SIG-M5 treated with dmso at 0.1 percent for 504 hours (cell line): ENCODE results near the gene CAMKK2.
A peak's percentile ranks its signal among the peaks of the same experiment; 100 is the strongest.

ENCODE experiments used
- DNase-seq: peaks from one replicate; lab custom pipeline; 2025; ENCODE audit not compliant: unreplicated experiment; lab: John Stamatoyannopoulos, UW

CAMKK2 gene

DNA sequence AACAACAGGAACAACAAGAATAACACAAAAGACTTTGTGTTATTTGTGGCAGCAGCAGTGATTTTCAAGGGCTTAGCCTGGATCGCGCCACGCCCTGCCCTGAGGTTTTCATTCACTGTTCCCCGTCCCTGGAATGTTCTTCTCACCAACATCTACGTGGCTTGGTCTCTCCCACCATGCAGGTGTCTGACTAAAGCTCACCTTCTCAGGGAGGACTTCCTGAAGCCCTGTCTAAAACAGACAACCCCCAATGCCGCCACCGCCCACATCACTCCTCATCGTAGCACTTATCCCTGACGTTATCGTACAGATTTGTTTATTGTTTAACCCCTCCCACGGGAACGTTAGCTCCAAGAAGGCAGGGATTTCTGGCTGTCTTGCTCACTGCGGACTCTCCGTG is 46.1 kb downstream of the CAMKK2 start:
- no peak for DNase-seq

DNA sequence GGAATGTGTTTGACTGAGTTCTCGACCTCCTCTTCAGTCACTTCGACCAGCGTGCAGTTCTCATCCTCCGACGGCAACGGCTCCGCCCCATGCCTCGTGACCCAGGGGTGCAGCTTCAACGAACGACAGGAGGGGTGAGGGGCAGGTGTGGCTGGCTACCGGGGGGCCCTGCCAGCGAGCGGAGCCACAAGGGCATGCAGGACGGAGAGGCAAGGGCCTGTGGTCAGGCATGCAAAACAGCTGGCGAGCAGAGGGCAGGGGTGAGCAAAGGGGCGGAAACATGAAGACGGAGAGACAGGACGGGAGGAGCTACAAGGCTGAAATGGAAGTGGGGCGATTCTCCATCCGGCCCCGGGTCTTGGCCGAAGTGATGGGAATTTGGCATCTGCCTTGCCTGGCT is 47.9 kb downstream of the CAMKK2 start:
- DNase-seq: no peak

DNA sequence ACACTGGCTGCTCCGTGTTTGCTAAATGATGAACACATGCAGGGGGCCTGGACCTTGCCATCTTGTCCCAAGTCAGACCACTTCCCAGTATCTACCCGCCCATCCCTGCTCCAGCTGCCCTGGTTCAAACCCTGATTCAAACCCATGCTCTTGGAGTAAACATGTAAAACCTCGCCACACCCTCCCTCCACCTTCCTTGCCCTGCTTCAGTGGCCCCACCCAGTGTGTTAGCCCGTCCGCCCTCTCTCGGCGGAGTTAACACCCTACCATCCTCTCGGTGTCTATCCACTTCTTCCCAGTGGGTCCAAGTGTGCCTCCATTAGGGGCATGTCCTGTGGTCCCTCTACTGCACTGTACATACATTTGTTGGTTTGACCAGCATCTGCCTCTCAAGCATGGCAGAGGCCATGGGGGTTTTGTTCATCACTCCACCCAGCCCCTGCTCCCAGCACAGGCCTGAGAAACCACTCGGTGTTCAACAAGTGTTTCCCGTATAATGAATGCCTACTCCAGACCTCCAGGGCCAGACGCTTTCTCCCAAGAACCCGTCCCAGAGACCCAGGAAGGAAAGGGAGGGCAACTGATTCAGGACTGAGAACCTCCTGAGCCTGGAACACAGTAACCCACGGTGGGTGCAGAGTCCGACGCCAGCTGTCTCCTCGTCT is 49.5 kb downstream of the CAMKK2 start:
- DNase-seq: no peak

DNA sequence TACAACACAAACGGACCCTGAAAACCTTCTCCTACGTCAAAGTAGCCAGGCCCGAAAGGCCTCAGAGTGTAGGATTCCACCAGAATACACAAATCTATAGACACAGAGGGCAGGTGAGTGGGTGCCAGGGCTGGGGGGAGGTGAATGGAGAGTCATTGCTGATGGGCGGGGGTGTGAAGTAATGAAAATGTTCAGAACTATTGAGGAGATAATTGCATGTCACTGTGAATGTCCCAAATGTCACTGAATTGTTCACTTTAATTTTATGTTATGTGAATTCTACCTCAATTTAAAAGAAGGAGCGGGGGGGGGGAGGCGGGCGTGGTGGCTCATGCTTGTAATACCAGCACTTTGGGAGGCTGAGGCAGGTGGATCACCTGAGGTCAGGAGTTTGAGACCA is 50.6 kb downstream of the CAMKK2 start:
- DNase-seq: no peak

DNA sequence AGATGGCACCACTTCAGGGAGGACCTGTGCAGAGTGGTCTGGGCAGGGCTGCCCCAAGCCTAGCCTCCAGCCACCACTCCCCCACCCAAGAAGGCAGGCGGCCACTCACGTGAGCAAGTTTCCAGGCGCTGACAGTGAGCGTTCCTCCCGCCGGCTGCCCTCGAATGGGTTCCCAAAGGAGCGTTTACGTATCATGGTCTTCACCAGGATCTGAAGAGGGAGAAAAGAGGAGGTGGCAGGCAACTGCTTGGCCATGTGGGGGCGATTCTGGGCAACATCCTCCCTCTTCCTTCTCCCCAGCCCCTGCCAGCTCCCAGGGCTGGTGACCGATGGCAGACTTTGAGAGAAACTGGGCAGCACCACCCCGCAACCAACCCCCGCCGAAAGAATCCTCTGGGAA is 51.5 kb downstream of the CAMKK2 start:
- no peak for DNase-seq

DNA sequence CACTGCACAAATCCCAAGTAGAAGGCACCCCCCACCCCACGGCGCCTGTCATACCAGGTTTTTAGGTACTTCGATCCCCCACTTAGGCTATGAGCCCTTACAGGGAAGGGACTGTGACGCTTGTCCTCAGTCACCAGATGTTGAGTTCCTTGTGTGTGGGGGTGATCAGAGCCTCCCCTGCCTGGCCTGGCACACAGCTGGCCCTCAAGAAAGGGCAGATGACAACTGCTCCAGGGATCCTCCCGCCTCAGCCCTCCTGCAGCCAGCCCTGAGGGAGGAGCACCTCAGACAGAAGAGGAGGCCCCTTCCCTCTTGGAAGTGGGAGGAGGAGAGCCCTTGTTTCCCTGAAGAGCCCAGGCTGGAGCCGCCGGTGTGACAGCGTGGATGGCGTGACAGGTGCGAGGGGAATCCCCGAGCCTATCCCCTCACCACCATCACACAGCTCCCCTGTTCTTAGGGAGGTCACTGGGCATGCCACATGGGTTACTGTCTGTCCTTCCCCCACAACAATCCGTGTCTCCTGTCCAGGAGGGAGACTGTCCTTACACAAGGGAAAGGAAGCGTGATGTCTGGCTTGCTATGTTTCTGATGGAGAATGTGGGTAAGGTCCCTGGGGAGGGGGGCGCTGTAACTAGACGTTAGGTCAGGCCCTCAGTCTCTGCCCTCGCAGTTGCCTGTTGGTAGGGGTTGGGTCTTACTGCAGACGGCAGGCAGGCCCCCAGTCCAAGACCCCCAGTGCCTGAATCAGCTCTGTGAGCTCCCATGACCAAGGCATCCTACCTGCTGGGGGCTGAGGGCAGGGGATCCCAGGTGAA is 55.1 kb downstream of the CAMKK2 start:
- DNase-seq: no peak

DNA sequence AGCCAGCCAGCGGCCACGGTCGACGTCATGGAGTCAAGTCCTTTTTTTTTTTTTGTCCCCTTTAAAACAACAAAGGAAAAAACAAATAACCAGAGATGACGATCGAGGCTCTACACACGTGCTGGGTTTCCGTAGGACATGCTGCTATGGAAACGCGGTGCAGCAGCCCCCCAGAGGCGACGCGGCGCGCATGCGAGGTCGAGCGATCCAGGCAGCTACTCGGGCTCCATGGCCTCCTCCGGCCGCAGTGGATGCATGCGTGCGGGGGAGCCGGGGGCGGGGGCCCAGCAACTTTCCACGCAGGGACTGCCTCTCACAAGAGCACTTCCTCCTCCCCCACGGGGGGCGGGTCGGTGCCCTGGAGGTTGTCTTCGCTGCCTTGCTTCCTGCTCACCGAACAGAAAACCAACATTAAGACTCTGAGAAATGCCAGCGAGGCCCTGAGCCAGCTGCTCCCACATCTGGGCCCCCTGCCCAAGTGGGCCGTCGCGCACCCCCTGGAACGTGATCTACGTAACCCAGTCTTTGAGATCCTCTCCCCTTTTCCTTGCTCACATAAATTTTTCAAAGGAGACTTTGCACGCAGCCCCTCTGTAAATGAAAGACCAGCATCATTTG is 55.9 kb downstream of the CAMKK2 start:
- DNase-seq: peak; percentile 71

DNA sequence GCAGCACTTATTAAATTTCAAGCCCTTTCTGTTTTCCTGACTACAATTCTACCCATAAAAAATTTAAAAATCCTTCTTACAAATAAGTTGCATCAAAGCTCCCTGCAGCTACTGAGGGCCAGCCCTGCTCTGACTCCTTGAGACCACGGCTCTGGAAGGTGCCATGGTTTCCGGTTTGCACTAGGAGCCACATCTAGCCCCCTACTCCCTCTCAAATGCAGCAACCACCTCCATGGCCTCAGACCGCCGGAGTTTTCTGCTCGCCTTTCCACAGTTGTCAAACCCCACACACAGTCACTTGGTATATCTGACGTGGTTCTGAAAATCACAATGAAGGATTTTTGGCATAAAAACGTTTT is 56.5 kb downstream of the CAMKK2 start:
- peak; percentile 38 for DNase-seq

DNA sequence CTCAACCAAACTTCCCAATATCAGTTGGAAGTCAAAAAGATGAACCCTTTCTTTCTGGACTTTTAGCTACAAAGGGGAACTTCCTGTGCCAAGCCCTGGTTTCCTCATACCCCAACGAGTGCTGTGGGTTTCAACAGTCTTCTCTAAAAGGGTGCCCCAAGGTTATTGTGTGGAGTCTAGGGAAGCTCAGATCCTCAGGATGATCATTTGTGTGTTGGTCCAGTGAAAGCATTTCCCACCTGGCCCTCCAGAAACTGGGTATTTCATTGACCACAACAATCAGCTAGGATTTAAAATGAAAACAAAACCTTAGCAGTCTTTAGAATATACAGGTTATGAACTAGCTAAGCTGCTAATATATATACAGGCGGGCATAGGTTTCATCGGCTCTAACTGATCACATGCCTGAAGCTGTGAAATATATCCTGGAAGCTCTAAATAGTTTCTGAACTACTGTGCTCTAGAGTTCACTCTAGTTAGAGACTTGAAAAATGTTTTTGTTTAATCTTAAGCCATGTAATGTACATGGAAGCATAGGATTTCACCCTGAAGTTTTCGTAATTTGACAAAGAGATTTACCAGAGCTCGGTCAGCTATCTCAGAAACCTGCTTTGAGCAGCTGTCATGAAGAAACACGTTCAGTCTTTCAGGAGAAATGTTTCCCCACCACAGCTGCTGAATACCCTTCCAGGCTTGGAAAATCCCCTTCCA is 57.0 kb downstream of the CAMKK2 start:
- peak; percentile 92 for DNase-seq

DNA sequence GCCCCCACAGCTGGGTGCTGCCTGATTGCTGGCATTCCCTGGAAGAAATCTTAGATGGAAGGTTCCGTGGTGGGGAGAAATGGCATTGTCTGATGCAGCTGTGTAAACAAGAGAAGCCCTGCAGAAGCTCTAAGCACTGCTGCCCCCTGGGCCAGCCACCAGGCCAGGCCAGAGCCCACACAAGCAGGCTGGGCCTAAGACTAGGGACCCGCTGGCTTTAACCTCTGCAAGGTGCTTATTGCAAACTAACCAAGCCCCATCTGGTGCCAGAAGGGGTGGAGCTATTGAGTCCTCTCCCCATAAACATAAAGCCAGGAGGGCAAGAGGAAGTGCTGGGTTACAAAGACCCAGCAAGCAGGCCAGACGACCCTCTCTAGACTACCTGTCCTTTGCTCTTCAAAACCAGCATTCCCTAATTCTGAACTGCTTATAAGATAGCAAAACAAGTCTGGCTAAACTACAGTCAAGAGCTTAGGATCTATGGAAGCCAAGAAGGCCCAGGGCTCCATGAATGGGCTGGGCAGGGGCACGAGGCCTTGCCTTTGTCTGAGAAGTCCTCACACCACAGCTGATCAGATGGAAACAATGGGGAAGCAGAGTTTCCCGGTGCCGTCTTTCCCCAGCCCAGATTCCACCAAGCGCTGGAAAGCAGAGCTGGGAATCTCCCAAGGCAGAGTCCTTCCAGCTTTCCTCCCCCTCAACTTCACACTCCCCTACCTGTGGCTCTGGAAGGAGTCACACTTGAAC is 57.7 kb downstream of the CAMKK2 start:
- DNase-seq: peak; percentile 64

DNA sequence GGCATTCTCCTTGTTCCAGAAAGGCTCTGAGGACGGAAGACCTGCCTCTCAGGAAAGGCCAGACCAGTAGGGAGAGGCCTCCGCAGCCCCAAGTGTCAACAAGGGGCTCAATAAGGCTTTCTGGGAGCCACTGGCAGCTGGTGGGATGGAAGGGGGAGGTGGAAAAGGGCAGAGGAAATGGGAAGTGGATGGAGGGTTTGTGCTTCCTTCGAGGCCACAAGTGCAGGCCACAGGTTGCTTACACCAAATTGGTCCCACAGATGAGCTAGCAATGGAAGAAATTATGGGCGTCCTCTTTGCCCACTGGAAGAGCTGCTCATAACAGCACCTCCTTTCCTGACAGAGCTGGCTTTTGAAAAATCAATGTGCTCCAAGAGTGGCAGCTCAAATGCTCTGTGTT is 58.4 kb downstream of the CAMKK2 start:
- DNase-seq: no peak

DNA sequence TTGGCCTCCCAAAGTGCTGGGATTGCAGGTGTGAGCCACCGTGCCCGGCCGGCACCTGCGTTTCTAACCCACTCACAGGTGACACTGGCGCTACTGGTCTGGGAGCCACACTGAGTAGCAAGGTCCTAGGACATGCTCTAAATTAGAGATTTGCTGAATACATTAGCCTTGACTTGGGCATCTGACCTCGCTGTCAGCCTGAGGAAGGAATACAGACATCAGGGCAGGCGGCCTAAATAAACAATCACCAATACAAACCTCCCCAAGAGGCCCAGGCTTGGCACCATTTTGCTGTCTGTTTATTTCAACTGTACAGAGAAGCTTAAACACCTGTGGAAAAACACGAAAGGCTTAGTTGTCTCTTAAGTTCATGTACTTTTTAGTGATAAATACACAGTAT is 59.1 kb downstream of the CAMKK2 start:
- DNase-seq: no peak

DNA sequence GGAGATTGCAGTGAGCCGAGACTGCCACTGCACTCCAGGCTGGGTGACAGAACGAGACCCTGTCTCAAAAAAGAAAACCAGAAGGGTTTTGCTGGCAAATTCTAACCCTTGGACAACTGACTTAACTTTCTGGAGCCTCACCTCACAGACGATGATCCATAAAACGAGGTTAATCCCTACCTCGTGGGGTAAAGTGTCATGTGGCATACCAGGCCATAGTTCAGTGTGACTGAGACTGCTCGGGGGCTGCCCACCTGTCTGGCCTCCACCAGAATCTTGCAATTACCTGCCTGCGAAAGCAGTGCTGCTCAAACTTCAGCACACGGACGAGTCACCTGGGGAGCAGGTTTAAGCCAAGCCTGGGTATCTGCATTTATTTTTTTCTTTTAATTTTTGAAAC is 59.7 kb downstream of the CAMKK2 start:
- no peak for DNase-seq

DNA sequence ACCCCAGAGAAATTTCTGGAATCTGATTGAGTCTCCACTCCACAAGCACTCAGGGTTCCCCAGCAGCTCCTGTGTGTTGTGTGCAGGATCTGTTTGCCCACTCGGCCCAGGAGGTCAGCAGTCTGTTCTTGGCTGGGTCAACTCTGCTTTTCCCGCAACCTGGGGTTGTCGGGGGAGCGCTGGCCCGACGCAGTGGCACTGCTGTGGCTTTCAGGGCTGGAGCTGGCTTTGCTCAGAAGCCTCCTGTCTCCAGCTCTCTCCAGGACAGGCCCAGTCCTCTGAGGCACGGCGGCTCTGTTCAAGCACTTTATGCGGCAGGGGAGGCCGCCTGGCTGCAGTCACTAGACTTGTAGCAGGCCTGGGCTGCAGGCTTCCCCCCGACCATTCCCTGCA is 62.9 kb downstream of the CAMKK2 start:
- no peak for DNase-seq

DNA sequence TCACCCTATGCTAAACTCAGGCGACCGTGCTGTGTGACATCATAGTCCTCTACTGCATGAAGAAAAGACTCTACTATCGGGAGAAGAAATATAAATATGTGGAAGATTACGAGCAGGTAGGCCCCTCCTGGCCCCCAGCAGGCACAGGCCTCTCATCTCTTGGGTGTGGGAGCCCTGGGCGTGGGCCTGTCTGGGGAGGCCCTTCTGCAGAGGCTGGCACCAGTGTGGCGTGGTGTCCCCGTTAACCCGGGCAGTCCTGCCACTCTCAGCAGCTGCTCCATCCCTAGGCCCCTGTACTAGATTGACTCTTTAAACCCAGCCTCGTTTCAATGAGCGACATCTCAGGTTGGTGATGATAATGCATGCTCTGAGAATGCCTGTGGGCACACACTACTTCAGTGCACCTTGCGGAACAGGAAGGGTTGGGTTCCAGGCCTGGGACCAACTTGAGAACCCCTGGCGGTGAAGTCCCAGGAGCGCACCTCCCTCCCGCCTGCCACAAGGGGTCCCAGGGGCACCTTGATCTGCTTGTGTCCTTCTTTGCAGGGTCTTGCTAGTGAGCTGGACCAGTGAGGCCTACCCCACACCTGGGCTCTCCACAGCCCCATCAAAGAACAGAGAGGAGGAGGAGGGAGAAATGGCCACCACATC is 63.4 kb downstream of the CAMKK2 start:
- DNase-seq: peak; percentile 12

DNA sequence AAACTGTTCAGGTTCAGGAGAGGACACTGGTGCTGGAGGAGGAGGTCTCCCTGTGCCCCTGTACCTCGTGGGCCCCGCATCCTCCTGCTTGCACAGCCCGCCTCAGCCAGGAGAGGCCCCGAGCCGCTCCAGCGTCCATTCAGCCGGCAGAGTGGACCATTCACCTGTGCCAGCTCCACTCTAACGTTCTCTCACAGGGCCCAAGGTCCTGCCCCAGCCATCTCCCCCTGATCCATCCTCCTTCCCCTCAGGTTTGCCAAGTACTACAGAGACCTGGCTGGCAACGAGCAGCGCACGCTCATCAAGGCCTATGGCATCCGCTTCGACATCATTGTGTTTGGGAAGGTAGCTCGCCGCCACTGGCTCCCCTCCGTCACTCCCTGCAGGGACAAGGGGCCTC is 64.3 kb downstream of the CAMKK2 start:
- DNase-seq: no peak

DNA sequence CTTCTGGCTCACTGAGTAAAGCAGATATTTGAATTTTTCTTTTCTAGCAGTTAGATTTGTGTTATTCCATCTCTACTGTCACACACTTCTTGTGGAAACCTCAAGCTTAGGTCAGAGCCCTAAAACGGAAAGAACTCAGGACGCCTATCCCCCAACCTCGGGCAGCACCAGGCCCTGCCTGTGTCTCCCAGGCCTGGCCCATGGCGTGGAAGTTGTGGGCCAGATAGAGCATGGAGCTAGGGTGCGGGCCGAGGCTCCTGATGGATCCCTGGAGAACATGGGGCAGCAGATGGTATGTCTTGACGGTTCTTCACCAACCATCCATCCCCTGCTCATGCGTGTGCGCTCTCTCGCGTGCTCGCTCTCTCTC is 66.0 kb downstream of the CAMKK2 start:
- DNase-seq: no peak

DNA sequence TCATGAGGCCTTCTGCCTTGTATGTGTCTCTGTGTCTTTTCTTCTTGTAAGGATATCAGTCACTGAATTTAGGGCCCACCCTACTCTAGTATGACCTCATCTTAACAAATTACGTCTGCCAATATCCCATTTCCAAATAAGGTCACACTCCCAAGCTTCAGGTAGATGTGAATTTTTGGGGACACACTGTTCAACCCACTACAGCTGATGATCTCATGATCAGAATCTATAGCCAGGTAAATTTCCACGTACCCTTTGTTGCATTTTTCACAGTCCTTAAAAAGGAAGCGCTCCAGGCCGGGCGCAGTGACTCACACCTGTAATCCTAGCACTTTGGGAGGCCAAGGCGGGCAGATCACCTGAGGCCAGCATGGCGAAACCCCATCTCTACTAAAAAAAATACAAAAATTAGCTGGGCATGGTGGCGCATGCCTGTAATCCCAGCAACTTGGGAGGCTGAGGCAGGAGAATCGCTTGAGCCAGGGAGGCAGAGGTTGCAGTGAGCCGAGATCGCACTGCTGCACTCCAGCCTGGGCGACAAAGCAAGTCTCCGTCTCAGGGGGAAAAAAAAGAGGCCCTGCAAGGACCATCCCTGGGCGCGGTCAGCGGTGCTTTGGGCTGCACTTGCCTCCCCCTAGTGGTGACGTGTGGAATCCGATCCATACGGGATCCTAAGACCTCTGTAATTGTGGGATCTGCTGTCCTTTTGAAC is 66.5 kb downstream of the CAMKK2 start:
- DNase-seq: peak; percentile 72

DNA sequence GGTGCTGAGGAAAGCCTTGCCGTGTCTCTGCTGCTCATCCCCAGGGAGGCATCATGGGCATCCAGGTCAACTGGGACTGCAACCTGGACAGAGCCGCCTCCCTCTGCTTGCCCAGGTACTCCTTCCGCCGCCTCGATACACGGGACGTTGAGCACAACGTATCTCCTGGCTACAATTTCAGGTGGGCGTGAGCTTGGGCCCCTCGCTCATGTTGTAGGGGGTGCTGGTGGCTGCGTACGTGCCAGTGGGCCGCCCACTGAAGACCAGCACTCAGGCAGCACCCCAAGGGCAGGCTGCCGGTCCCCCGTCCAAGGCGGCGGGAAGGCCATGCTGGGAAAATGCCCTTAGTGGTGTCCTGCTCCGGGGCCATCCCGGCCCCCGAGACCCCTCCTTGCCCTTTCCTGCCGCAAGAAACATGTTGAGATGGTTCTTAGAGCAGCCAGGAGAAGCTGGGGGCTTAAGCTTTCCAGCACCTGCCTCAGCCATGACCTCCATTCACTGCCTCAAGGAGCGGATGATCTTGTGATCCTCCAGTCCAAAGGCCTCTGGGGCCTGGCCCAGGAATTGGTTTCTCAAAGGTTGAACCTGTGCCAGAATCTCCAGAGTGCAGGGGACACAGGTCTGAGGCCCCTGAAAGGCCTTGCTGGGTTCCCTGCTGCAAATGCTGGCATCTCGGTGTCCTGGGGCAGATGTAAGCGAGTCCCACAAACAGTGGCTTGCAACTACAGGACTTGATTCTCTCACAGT is 67.4 kb downstream of the CAMKK2 start:
- DNase-seq: no peak
